DMS114 treated with DMSO at 0.1 percent for 48 hours (cell line): ENCODE data around the gene THUMPD1.
A peak's percentile ranks its signal among the peaks of the same experiment; 100 is the strongest.
"Not testable (repeated sequence)": the region's sequence is repeated elsewhere in the genome, so short reads cannot be mapped to it uniquely, and the experiment has no call there.

ENCODE experiments used
- DNase-seq: peaks from one replicate; lab custom pipeline; 2025; ENCODE audit not compliant: unreplicated experiment; lab: John Stamatoyannopoulos, UW

THUMPD1 gene

GRCh38 chr16:20749474-20749873 is 7.9 kb upstream of the THUMPD1 start:
- no peak for DNase-seq

GRCh38 chr16:20747030-20747816 is 5.6 kb upstream of the THUMPD1 start:
- no peak for DNase-seq

- DNase-seq: no peak
Measured at GRCh38 chr16:20746461-20746860, 4.8 kb upstream of the THUMPD1 start.

GRCh38 chr16:20744922-20745440 is 3.4 kb upstream of the THUMPD1 start:
- DNase-seq: no peak

GRCh38 chr16:20743591-20743990 is 2.0 kb upstream of the THUMPD1 start:
- DNase-seq: no peak

- DNase-seq: peak; percentile 58
Measured at GRCh38 chr16:20740901-20741521, 607 bp downstream of the THUMPD1 start.

- DNase-seq: no peak
Measured at GRCh38 chr16:20740007-20740883, 1.4 kb downstream of the THUMPD1 start.

- no peak for DNase-seq
Measured at GRCh38 chr16:20735490-20735889, 6.1 kb downstream of the THUMPD1 start.

- no peak for DNase-seq
Measured at GRCh38 chr16:20734782-20735181, 6.8 kb downstream of the THUMPD1 start.

- no peak for DNase-seq
Measured at GRCh38 chr16:20734056-20734455, 7.6 kb downstream of the THUMPD1 start.

GRCh38 chr16:20729141-20729540 is 12.5 kb downstream of the THUMPD1 start:
- no peak for DNase-seq

- no peak for DNase-seq
Measured at GRCh38 chr16:20727181-20727580, 14.4 kb downstream of the THUMPD1 start.

- DNase-seq: no peak
Measured at GRCh38 chr16:20726661-20727060, 15.0 kb downstream of the THUMPD1 start.

- no peak for DNase-seq
Measured at GRCh38 chr16:20720251-20720650, 21.4 kb downstream of the THUMPD1 start.

- DNase-seq: not testable (repeated sequence)
Measured at GRCh38 chr16:20717718-20718117, 23.9 kb downstream of the THUMPD1 start.

- no peak for DNase-seq
Measured at GRCh38 chr16:20711277-20711911, 30.2 kb downstream of the THUMPD1 start.

- DNase-seq: not testable (repeated sequence)
Measured at GRCh38 chr16:20708129-20708528, 33.5 kb downstream of the THUMPD1 start.

GRCh38 chr16:20707461-20707860 is 34.2 kb downstream of the THUMPD1 start:
- no peak for DNase-seq

- not testable (repeated sequence) for DNase-seq
Measured at GRCh38 chr16:20705972-20706371, 35.6 kb downstream of the THUMPD1 start.

GRCh38 chr16:20704281-20704680 is 37.3 kb downstream of the THUMPD1 start:
- DNase-seq: no peak

- DNase-seq: not testable (repeated sequence)
Measured at GRCh38 chr16:20701692-20702091, 39.9 kb downstream of the THUMPD1 start.
